Breast epithelium (tissue), 4 donors: ENCODE data around the gene CLEC19A. TPM values are rescaled to one million over a fixed set of nuclear protein-coding genes. Genes with fewer than 3 reads are reported as not detected.

ENCODE experiments used
- DNase-seq, 2 donors: peaks; one replicate each; pipeline ENCODE4 v3.0.0-alpha.2; 2019; ENCODE audit warnings: low spot score in 2 of 2
- H3K27ac ChIP-seq, 2 donors: fragments of 200-600 bp; sonication (generic) in 1 of 2; one replicate each; pipeline ENCODE4 v1.5.1; 2016 to 2019; ENCODE audit warnings: mild to moderate bottlenecking in 1 of 2
- H3K27me3 ChIP-seq, 2 donors: fragments of 200-600 bp; sonication (generic) in 1 of 2; one replicate each; pipeline versions ENCODE4 v1.5.1 to v1.6.0; 2017 to 2019; ENCODE audit warnings: control low read depth in 1 of 2, mild to moderate bottlenecking in 1 of 2
- H3K36me3 ChIP-seq: fragments of 200-600 bp; one replicate; pipeline ENCODE4 v1.5.1; 2019
- H3K4me1 ChIP-seq, 2 donors: fragments of 200-600 bp; sonication (generic); one replicate each; pipeline ENCODE4 v1.5.1; 2016 to 2019; ENCODE audit warnings: control low read depth in 1 of 2
- H3K4me3 ChIP-seq, 3 donors: fragments of 200-600 bp; sonication (generic); 1 replicate in 2 of 3; 2 replicates in 1 of 3; pipeline ENCODE4 v1.5.1; 2016 to 2019; ENCODE audit warnings: mild to moderate bottlenecking in 3 of 3, moderate library complexity in 2 of 3
- H3K9me3 ChIP-seq, 2 donors: fragments of 200-600 bp; sonication (generic) in 1 of 2; one replicate each; pipeline ENCODE4 v1.5.1; 2016 to 2019; ENCODE audit warnings: control low read depth in 1 of 2
- CTCF ChIP-seq, 3 donors: fragments of 450-650 bp; IDR thresholded peaks; one replicate each; pipeline ENCODE4 v1.5.1; 2016 to 2017; ENCODE audit warnings: antibody characterized with exemption in 3 of 3, mild to moderate bottlenecking in 3 of 3, moderate library complexity in 3 of 3
- POLR2A ChIP-seq: fragments of 450-650 bp; IDR thresholded peaks from one replicate; pipeline ENCODE4 v1.6.1; 2016; ENCODE audit warnings: antibody characterized with exemption, mild to moderate bottlenecking, moderate library complexity
- POLR2AphosphoS5 ChIP-seq, 3 donors: sonication (generic); formaldehyde crosslinking; IDR thresholded peaks; one replicate each; pipeline ENCODE4 v1.6.1; 2017; ENCODE audit warnings: antibody characterized with exemption in 3 of 3
- intact Hi-C: fragments of 100-400 bp; cut with DNase I; formaldehyde crosslinking; loops from one replicate; pipeline ENCODE4 v1.15.1; 2023; ENCODE audit warnings: low total_unique reads
- total RNA-seq, 3 donors: library from RNA; depleted of rRNA; stranded (reverse); fragments of >200 nt; gene quantifications; one replicate each; pipeline ENCODE4 v1.1.0, GENCODE V29; 2016

The CLEC19A gene
- total RNA-seq, 3 donors from 2014 or later: 0.29 TPM; not detected in 2

- H3K4me3 ChIP-seq: no peak overlapping the region
- TF ChIP-seq POLR2AphosphoS5 (IDR thresholded peaks at IDR 0.05) (no peak), CTCF (IDR thresholded peaks at IDR 0.05) (no peak), POLR2A (no peak)
Observed at GRCh38 chr16:19330841-19331397, 45.4 kb downstream of the CLEC19A start.

GRCh38 chr16:19331794-19332193, 46.3 kb downstream of the CLEC19A start:
- Histone ChIP-seq H3K4me3 (no peak overlapping the region), H3K27ac (no peak overlapping the region), H3K9me3 (no peaks in the 10 kb centered on the region), H3K36me3 (no peaks in the 10 kb centered on the region), H3K4me1 (no peaks in the 10 kb centered on the region), H3K27me3 (no peaks in the 10 kb centered on the region)
- TF ChIP-seq POLR2A: no peak
- TF ChIP-seq POLR2AphosphoS5 (IDR thresholded peaks at IDR 0.05): no peak
- TF ChIP-seq CTCF (IDR thresholded peaks at IDR 0.05): no peak
- intact Hi-C loops: no loop called here
- DNase-seq: no peak

More at GRCh38 chr16:19330841-19331397, 45.4 kb downstream of the CLEC19A start:
- no peaks in the 10 kb centered on the region for H3K27me3 ChIP-seq
- intact Hi-C loops: no loop called here
- peak in 1 of 2 donors; percentile 17 for DNase-seq
- no peak overlapping the region for H3K27ac ChIP-seq
- H3K4me1 ChIP-seq: no peaks in the 10 kb centered on the region
- H3K9me3 ChIP-seq: no peaks in the 10 kb centered on the region
- no peaks in the 10 kb centered on the region for H3K36me3 ChIP-seq

GRCh38 chr16:19338335-19338734, 52.8 kb downstream of the CLEC19A start:
- Histone ChIP-seq H3K9me3 (no peaks in the 10 kb centered on the region), H3K4me1 (no peaks in the 10 kb centered on the region), H3K27ac (no peak overlapping the region), H3K4me3 (no peak overlapping the region), H3K27me3 (no peaks in the 10 kb centered on the region), H3K36me3 (no peaks in the 10 kb centered on the region)
- DNase-seq: no peak
- TF ChIP-seq CTCF (IDR thresholded peaks at IDR 0.05): no peak
- TF ChIP-seq POLR2A: no peak
- no peak for TF ChIP-seq POLR2AphosphoS5 (IDR thresholded peaks at IDR 0.05)
- intact Hi-C loops: no loop called here

- H3K27me3 ChIP-seq: peaks cover 0 to 4% of the 10 kb centered on the region in 2 donors
- no peaks in the 10 kb centered on the region for H3K9me3 ChIP-seq
- H3K36me3 ChIP-seq: no peaks in the 10 kb centered on the region
- TF ChIP-seq POLR2AphosphoS5 (IDR thresholded peaks at IDR 0.05) (no peak), CTCF (IDR thresholded peaks at IDR 0.05) (no peak), POLR2A (no peak)
- H3K4me1 ChIP-seq: no peaks in the 10 kb centered on the region
- H3K4me3 ChIP-seq: no peak overlapping the region
- no peak for DNase-seq
- H3K27ac ChIP-seq: no peak overlapping the region
- intact Hi-C loops: no loop called here
Observed at GRCh38 chr16:19344224-19344801, 58.8 kb downstream of the CLEC19A start.

- H3K27ac ChIP-seq: no peak overlapping the region
- no peak for DNase-seq
- intact Hi-C loops: no loop called here
- no peak overlapping the region for H3K4me3 ChIP-seq
- peaks cover 0 to 4% of the 10 kb centered on the region in 2 donors for H3K27me3 ChIP-seq
- no peaks in the 10 kb centered on the region for H3K4me1 ChIP-seq
- H3K36me3 ChIP-seq: no peaks in the 10 kb centered on the region
- H3K9me3 ChIP-seq: no peaks in the 10 kb centered on the region
- no peak for TF ChIP-seq POLR2AphosphoS5 (IDR thresholded peaks at IDR 0.05)
- TF ChIP-seq CTCF (IDR thresholded peaks at IDR 0.05): no peak
- no peak for TF ChIP-seq POLR2A
Observed at GRCh38 chr16:19344980-19345379, 59.4 kb downstream of the CLEC19A start.
